ENCODE measurements around the gene MTHFD2L.

Gene MTHFD2L

GRCh38 chr4:74309223-74309622 lies 151.3 kb downstream of the MTHFD2L start:
- no peak for TF ChIP-seq CTCF (IDR thresholded peaks at IDR 0.05; ENCODE audit: insufficient read depth, low read depth, low read length, missing control alignments)
- DNase-seq (ENCODE audit: low read depth), result no peak
- no peak overlapping the region for H3K4me3 ChIP-seq (ENCODE audit: low read length)

GRCh38 chr4:74311696-74312313 lies 153.9 kb downstream of the MTHFD2L start:
- peak; percentile 77 for DNase-seq (ENCODE audit: low read depth)

GRCh38 chr4:74314329-74314728 lies 156.4 kb downstream of the MTHFD2L start:
- DNase-seq (ENCODE audit: low read depth), result no peak

More at GRCh38 chr4:74311696-74312313, 153.9 kb downstream of the MTHFD2L start:
- H3K4me3 ChIP-seq (ENCODE audit: low read length), result no peak overlapping the region
- TF ChIP-seq CTCF (IDR thresholded peaks at IDR 0.05; ENCODE audit: insufficient read depth, low read depth, low read length, missing control alignments), result peak; percentile 72

GRCh38 chr4:74314944-74315343 lies 157.0 kb downstream of the MTHFD2L start:
- TF ChIP-seq CTCF (IDR thresholded peaks at IDR 0.05; ENCODE audit: insufficient read depth, low read depth, low read length, missing control alignments), result no peak
- H3K4me3 ChIP-seq (ENCODE audit: low read length), result no peak overlapping the region
- DNase-seq (ENCODE audit: low read depth), result no peak

More at GRCh38 chr4:74314329-74314728, 156.4 kb downstream of the MTHFD2L start:
- H3K4me3 ChIP-seq (ENCODE audit: low read length), result no peak overlapping the region
- no peak for TF ChIP-seq CTCF (IDR thresholded peaks at IDR 0.05; ENCODE audit: insufficient read depth, low read depth, low read length, missing control alignments)

GRCh38 chr4:74315376-74315775 lies 157.5 kb downstream of the MTHFD2L start:
- H3K4me3 ChIP-seq (ENCODE audit: low read length), result no peak overlapping the region
- no peak for TF ChIP-seq CTCF (IDR thresholded peaks at IDR 0.05; ENCODE audit: insufficient read depth, low read depth, low read length, missing control alignments)
- DNase-seq (ENCODE audit: low read depth), result no peak

- no peak for TF ChIP-seq CTCF (IDR thresholded peaks at IDR 0.05; ENCODE audit: insufficient read depth, low read depth, low read length, missing control alignments)
- peak; percentile 75 for DNase-seq (ENCODE audit: low read depth)
- H3K4me3 ChIP-seq (ENCODE audit: low read length), result no peak overlapping the region
Measured at GRCh38 chr4:74316397-74316796, 158.5 kb downstream of the MTHFD2L start.

GRCh38 chr4:74317616-74318246 lies 159.8 kb downstream of the MTHFD2L start:
- H3K4me3 ChIP-seq (ENCODE audit: low read length), result no peak overlapping the region
- no peak for TF ChIP-seq CTCF (IDR thresholded peaks at IDR 0.05; ENCODE audit: insufficient read depth, low read depth, low read length, missing control alignments)
- DNase-seq (ENCODE audit: low read depth), result peak; percentile 50
